OCI-LY7 (cell line): Measurements from ENCODE around the gene PIPOX.

Source experiments
- CTCF ChIP-seq: fragments of 200-600 bp; sonication (generic); conservative IDR thresholded peaks from 2 replicates; pipeline ENCODE4 v1.5.1; 2014; ENCODE audit warnings: mild to moderate bottlenecking, antibody characterized with exemption, low read length, moderate library complexity, mixed read lengths
- EZH2phosphoT487 ChIP-seq: fragments of 200-600 bp; sonication (generic); IDR thresholded peaks from 2 replicates; pipeline ENCODE4 v1.6.1; 2018; ENCODE audit warnings: low read depth, borderline replicate concordance, mild to moderate bottlenecking, mixed run types, antibody characterized with exemption, low read length, moderate library complexity, mixed read lengths

- TF ChIP-seq CTCF = no peak
- no peak for TF ChIP-seq EZH2phosphoT487
Measured at GRCh38 chr17:29069526-29070041, 26.6 kb downstream of the PIPOX start.
